ENCODE data around the gene CHURC1. TPM values are rescaled to one million over a fixed set of nuclear protein-coding genes. Genes with fewer than 3 reads are reported as not detected.

Gene CHURC1
- polyA plus RNA-seq, 4 donors = 44.6 to 71.4 (median 59.2) TPM

DNA sequence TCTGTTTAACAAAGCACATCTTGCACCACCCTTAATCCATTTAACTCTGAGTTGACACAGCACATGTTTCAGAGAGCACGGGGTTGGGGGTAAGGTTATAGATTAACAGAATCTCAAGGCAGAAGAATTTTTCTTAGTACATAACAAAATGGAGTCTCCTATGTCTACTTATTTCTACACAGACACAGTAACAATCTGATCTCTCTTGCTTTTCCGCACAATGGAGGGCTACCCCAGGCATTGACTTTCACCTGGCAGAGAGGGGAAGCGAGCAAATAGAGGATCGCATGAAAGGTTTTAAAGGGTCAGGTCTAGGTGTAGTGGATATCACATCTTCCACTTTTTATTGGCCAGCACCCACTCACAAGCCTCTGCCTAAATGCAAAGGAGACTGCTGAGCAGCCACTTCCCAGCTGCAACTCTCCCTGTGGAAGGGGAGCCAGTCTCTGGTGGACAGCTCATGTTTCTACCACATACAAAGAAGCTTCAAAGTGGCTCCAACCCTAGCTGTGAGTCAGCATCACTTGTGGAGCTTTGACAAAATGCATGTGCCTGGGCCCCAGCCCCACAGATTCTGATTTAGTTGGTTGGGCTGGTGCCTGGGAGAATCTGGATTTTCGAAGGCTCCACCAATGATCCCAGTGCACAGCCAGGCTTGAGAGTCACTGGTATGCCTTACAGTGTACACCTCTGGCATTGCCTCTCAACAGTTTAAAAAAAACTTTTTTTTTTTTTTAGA is 65.2 kb downstream of the CHURC1 start:
- DNase-seq (ENCODE audit: low read depth in 4 of 4, low spot score in 2 of 4) = no peak

- DNase-seq (ENCODE audit: low read depth in 4 of 4, low spot score in 2 of 4) = no peak
Observed at GRCh38 chr14:64983439-64984310, 69.4 kb downstream of the CHURC1 start.

Other genes with a start within 250 kb of the CHURC1 start
- 100 to 1,000 TPM in 2 of 4 donors, 10 to 100 TPM in 2; 89.4 to 123 (median 99.0) TPM for gene PLEKHG3, start 210.0 kb upstream of the CHURC1 start, polyA plus RNA-seq (ENCODE audit: insufficient read length in 4 of 4)
- gene SPTB, start 34.5 kb upstream of the CHURC1 start, polyA plus RNA-seq (ENCODE audit: insufficient read length in 4 of 4) = 10 to 100 TPM; 13.1 to 19.2 (median 15.3) TPM
- 1 to 10 TPM in 3 of 4 donors, under 1 TPM in 1; 0.21 to 2.6 (median 1.7) TPM for gene GPX2, start 28.3 kb downstream of the CHURC1 start, polyA plus RNA-seq (ENCODE audit: insufficient read length in 4 of 4)
- 10 to 100 TPM; 22.5 to 36.9 (median 24.9) TPM for gene RAB15, start 57.9 kb downstream of the CHURC1 start, polyA plus RNA-seq (ENCODE audit: insufficient read length in 4 of 4)
- 10 to 100 TPM; 28.5 to 38.5 (median 33.8) TPM for gene FNTB, start 72.4 kb downstream of the CHURC1 start, polyA plus RNA-seq (ENCODE audit: insufficient read length in 4 of 4)
- gene MAX, start 188.1 kb downstream of the CHURC1 start, polyA plus RNA-seq (ENCODE audit: insufficient read length in 4 of 4) = 10 to 100 TPM; 54.3 to 64.1 (median 58.7) TPM

Measured in left renal cortex interstitium (tissue), 4 donors.